Vagina (tissue), 2 donors: ENCODE data around the gene ENOX1.

ENCODE experiments used
- CTCF ChIP-seq, 3 experiments: fragments of 450-650 bp in 2 of 3; fragments of 200-600 bp in 1 of 3; sonication (generic) in 1 of 3; IDR thresholded peaks; one replicate each; pipeline ENCODE4 v1.5.1; 2017 to 2019; ENCODE audit warnings: antibody characterized with exemption in 3 of 3, mild to moderate bottlenecking in 2 of 3, moderate library complexity in 2 of 3
- POLR2A ChIP-seq, 2 donors: fragments of 450-650 bp; IDR thresholded peaks; one replicate each; pipeline ENCODE4 v1.6.1; 2017; ENCODE audit warnings: antibody characterized with exemption in 2 of 2, mild to moderate bottlenecking in 2 of 2, moderate library complexity in 2 of 2
- POLR2AphosphoS5 ChIP-seq, 2 donors: sonication (generic); formaldehyde crosslinking; IDR thresholded peaks; one replicate each; pipeline ENCODE4 v1.9.0; 2017; ENCODE audit warnings: antibody characterized with exemption in 2 of 2, mild to moderate bottlenecking in 2 of 2, low read depth in 1 of 2; ENCODE audit not compliant: insufficient read depth in 1 of 2

- TF ChIP-seq POLR2A (IDR thresholded peaks at IDR 0.05), result no peak
- no peak for TF ChIP-seq CTCF (IDR thresholded peaks at IDR 0.05)
- TF ChIP-seq POLR2AphosphoS5 (IDR thresholded peaks at IDR 0.05; ENCODE audit: insufficient read depth in 1 of 2, low read depth in 1 of 2), result no peak
Observed at GRCh38 chr13:43200736-43201135, 586.0 kb downstream of the ENOX1 start.
